ENCODE results near the gene CEP152.

The CEP152 gene

GRCh38 chr15:48696627-48697312 is 114.1 kb downstream of the CEP152 start:
- DNase-seq, result peak; percentile 72

- DNase-seq, result no peak
These were observed 114.9 kb downstream of the CEP152 start for GRCh38 chr15:48695827-48696573.

- DNase-seq, result no peak
These were observed 115.6 kb downstream of the CEP152 start for GRCh38 chr15:48695088-48695826.

- no peak for DNase-seq
These were observed 117.4 kb downstream of the CEP152 start for GRCh38 chr15:48693484-48693883.

GRCh38 chr15:48688493-48688892 is 122.4 kb downstream of the CEP152 start:
- no peak for DNase-seq

Data from NCI-H82 (cell line).